HG03175 (cell line): ENCODE measurements around the gene ANKS1A.

ENCODE experiments used
- ATAC-seq: cut with Tn5 transposase; IDR thresholded peaks from one replicate; pipeline ENCODE4 v1.9.1; 2021; ENCODE audit warnings: mild to moderate bottlenecking, moderate library complexity; ENCODE audit not compliant: unreplicated experiment

The ANKS1A gene

DNA sequence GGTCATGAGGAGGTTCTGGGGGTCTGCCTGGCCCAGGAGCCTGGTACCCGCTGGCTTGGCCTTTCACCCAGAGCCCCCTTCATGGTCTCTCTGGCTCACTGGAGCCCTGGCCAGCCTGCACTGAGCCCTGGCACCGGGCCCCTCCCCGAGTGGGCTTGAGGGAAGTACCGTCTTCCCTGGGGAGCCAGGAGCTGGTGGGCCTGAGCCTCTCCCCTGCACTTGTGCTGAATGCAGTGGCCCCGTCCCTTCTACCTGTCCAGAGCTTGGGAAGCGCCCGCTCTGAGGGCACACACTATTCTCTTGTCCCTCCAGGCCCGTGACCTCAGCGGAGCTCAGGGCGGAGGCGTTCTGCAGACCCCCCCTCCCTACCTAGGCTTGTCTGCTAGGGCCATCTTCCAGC, 189.8 kb downstream of the ANKS1A start:
- ATAC-seq, result no peak

DNA sequence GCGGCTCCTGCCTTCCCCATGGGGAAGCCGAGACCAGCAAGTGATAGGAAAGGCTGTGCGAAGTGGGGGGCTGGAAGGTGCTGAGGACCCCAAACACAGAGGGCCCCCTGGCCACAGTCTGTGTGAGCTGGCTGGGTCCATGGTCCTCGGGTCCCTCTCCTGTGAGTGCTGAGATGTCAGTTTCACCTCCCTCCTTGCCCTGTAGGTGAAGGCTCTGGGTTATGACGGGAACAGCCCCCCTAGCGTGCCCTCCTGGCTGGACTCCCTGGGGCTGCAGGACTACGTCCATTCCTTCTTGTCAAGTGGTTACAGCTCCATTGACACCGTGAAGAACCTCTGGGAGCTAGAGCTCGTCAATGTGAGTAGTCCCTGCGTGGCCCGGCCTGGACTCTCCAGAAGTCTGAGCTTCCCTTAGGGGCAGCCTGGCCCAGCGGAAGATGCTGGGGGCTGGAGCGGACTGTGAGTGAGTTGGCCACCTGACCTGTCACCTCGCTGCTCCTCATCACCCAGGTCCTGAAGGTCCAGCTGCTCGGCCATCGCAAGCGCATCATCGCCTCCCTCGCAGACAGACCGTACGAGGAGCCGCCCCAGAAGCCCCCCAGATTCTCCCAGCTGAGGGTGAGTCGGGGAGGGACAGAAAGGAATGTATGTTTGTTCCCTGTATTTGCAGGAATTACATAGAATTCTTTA, 190.4 kb downstream of the ANKS1A start:
- ATAC-seq, result no peak

DNA sequence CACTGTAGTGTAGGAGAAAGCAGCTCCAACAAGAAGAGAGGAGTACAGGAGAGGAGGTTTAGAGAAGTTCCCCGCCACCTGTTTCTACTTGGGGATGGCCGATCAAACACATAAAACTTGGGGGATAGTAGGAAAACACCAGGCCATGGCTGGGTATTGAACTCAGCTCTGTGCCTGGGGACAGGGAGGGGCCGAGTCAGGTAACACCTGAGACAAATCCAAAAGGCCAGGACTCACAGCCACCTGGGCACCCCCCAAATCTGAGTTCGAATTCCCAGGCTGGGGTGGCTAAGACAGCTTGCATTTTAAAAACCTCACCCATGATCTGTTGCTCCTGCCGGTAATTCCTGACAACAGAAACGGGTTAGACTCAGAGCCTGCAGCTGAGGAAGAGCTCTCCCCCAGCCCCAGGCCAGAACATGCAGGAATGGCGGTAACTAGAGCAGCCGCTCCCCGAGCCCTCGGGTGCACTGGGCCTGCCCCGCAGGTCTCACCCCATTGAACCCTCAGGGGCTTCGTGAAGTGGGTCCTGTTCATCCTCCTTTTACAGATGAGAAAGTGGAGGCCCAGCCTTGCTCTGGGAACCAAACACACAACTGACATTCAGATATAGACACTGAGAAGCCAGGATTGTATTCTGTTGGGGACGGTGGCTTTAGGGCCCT, 191.1 kb downstream of the ANKS1A start:
- no peak for ATAC-seq

DNA sequence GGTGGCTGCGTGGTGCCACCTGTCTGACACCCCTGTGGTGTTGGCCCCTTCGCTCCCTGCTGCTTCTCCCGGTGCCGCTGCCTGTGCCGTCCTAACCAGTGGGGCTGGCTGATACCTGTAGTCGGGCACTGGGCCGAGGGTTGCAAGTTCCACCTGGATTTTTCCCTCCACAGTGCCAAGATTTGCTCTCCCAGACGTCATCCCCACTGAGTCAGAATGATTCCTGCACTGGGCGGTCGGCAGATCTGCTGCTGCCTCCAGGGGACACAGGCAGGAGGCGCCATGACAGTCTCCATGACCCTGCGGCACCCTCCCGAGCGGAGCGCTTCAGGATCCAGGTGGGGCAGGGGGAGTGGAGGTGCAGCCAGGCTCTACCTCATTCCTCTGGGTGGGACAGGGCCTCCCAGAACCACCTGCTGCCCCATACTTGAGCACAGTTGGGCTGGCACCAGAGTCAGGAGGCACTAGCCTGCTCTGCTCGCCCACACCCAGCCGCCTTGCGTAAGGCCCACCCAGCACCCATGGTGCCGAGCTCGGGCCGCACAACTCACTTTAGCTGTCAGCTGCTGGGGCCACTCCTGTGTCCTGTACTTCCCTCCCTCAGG, 191.9 kb downstream of the ANKS1A start:
- ATAC-seq, result no peak

DNA sequence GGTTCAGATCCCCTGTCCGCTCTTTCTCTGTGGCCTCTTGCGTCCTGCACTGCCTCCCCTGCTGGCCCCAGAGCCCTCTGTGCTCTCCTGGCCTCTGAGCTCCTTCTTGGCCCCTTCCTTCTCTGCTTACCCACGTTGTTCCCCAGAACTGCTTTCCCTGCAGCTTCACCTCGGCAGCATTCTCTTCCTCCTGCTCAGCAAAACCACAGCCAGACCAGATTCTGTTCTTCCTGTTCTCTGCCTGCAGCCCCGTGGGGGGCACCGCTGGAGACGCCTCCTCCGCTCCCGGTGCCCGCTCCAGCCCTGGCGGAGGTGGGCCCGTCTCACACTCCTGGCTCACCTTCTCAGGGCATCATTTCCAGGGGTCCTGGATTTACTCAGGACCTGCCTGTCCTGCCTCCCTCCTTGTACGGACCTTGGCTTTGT, 192.4 kb downstream of the ANKS1A start:
- ATAC-seq, result no peak

DNA sequence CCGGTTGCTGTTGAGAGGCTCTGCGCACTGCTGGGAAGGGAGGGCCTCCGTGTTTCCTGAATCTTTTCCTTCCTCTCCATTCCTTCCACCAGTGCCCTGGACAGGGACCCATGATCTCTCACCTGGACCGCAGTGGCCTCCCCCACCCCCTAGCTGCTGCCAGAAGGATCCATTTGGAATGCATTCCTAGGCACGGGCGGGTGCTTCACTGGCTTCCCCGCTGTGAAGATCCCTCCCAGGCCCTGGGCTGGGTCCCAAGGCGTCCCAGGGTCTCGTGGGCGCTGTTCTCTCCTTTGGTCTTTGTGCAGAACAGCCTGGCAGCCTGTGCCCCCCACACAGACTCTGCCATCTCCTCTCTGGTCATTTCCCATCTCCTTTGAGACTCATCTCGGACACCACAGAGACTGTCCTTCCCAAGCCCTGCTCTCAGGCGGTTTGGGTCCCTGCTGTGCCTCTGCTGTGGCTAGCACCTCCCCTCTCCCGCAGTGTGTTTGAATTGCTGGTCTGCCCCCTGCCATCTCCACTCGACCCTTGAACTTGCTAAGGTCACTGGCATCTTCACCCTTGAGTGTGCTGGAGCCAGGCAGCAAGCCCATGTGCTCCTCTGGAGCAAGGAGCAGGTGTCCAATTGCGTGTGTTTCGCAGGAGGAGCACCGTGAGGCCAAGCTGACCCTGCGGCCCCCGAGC, 193.1 kb downstream of the ANKS1A start:
- no peak for ATAC-seq

DNA sequence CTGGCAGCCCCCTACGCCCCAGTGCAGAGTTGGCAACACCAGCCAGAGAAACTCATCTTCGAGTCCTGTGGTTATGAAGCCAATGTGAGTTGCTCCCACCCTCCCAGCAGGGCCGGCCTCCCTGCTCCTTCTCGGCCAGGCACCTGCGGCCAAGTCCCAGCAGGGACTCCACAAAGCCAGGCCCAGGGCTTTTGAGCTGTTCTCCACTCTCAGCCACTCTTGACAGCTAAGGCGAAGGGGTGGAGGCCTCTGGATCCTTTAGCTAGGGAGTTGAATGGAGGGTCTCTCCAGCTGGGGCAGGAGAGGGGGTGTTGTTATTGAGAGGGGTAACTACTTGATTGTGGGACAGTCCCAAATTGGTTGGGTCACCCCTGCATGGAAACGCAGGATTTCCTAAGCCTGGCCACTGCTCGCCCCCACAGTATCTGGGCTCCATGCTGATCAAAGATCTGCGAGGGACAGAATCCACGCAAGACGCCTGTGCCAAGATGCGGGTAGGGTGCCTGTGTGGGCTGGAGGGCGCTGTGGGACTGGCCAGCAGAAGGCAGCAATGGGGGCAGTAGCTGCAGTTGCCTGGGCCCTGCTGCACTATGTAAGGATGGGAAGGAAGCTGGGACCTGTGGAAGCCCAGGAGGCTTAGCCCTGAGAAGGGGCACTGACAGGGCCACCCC, 193.8 kb downstream of the ANKS1A start:
- ATAC-seq, result no peak

DNA sequence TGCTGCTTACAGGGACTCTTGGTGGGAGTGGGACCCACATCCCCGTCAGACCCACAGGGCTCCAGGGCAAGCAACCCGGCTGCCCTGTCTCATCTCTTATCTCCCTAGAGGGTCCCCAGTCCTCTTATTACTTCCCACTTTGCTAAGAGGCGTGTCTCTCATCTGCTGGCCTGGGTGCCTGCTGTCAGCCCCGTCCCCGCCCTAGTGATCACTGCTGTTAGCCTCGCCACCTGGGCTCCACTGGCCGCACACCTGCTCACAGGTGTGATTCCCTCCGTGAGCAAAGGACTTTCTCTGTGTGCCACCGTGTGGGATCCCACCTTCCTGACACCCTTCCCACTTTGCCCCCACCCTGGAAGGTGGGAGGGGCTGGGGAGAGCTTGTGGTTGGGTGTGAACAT, 194.5 kb downstream of the ANKS1A start:
- no peak for ATAC-seq

DNA sequence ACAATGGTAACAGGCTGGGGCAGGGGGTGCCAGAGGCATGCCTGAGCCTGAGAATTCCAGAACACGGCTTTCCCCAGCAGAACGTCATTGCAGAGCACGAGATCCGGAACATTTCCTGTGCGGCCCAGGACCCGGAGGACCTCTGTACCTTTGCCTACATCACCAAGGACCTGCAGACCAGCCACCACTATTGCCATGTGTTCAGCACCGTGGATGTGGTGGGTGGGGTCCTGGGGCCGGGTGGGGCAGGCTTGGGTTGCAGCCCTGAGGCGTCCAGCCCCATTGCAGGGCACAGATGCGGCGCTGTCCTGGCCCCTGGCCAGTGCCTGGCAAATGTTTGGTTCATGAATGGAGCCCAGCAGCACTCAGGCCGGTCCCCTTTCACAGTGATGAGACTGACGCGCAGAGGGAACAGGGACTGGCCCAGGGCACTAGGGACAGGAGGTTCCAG, 195.0 kb downstream of the ANKS1A start:
- no peak for ATAC-seq

DNA sequence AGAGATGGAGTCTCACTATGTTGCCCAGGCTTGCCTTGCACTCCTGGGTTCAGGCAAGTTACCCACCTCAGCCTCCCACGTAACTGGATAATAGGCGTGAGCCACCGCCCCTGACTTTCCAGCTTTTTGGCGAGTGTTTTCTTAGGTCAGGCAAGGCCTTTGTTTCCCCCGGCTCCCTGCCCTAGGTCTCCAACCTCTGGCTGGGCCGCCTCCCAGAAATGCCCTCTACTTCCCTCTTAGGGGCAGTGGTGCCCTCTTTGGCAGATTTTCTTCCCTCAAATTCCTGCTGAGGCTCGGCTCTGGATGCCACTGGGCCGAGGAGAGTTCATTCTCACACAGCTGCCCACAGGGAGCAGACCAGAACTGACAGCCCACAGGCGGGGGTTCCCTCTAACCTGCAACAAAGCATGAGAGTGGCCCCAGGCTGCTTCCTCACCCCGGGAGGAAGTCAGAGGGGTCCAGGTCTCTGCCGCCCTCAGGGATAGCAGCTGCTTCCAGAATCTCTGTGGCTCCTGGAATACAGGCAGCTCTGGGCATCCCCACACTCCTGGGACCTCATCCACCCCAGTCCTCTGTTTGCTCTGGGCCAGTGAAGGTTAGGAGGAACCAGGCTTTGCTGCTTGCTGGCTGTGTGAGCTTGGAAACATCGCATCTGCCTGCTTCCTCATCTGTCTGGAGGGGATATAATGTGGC, 195.6 kb downstream of the ANKS1A start:
- ATAC-seq, result no peak

DNA sequence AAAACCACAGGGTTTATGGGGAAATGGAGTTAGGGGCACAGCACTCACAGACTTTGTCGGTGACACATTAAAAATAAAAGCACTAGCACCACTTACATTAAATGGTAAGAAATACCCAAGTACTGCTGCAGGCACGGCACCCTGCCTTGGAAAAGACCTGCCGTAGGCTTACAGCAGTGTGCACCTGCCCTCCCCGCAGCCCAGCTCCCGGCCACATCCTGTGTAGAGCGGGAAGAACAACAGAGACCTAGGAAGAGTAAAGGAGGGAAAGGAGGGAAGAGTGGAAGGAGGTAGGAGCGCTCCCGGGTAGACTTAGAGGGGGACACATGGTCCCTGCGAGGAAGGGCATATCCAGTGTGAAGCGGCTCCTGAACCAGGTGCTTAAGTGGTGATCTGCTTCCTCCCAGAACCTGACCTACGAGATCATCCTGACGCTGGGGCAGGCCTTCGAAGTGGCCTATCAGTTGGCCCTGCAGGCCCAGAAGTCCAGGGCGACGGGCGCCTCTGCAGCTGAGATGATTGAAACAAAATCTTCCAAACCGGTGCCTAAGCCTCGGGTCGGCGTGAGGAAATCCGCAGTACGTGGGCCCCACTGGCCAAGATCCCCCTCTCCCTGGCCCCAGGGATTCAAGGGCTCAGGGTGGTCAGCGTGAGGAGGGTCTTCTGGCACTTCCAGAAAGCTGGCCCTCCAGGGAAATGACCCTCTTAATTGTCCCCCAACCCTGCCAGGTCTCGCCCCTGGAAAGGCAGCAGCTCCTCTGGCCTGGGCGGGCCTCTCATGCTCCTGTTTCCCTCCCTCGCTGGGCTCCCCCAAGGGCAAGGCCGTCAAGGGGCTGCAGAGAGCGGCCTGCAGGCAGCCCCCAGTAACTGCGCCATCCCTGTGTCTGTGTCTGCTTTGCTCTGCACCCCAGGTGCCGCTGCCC, 196.6 kb downstream of the ANKS1A start:
- no peak for ATAC-seq

DNA sequence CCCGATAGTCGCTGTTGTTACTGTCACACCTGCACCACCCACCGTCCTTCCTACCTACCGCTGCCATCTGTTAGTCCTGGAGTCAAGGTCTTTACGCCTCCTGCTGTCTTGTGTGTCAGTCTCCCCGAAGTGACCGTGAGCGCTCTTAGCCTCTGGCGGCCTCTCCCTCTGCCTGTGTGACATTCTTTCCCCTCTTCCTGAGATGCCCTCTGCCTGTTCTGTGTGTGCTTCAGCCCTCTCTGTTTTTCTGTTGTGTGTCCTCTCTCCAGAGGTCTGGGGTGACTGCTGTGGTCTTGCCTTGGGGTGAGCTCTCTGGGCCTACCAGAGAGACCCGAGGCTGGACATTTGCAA, 197.2 kb downstream of the ANKS1A start:
- ATAC-seq, result no peak

DNA sequence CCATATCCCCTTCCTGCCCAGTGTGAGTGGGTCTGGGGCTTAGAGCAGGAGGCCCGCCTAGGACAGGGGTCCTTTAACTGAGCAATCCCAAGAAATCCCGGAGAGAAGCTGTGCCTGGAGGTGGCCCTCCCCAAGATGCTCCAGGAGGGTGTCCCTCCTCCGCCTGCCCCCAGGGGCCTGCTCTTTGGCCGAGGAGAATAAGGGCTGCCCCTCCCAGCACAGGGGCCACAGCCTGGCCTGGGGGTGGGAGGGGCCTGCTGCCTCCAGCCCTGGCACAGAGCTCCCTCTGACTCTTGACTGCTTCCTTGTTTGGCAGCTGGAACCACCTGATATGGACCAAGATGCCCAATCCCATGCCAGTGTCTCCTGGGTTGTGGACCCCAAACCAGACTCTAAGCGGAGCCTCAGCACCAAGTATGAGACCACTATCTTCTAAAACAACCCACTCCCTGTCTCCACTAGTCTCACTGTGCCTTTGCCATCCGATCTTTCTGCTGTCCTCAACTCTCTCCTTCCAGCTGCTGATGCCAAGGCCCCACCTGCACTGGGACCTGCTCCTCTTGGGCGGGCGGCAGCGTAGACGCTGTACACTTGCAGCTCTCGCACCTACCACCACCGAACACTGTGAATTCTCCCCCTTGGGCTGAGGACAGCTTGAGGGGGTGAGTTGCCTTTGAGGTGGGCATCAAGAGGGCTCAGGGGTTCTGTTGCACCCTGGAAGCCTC, 197.7 kb downstream of the ANKS1A start:
- no peak for ATAC-seq

DNA sequence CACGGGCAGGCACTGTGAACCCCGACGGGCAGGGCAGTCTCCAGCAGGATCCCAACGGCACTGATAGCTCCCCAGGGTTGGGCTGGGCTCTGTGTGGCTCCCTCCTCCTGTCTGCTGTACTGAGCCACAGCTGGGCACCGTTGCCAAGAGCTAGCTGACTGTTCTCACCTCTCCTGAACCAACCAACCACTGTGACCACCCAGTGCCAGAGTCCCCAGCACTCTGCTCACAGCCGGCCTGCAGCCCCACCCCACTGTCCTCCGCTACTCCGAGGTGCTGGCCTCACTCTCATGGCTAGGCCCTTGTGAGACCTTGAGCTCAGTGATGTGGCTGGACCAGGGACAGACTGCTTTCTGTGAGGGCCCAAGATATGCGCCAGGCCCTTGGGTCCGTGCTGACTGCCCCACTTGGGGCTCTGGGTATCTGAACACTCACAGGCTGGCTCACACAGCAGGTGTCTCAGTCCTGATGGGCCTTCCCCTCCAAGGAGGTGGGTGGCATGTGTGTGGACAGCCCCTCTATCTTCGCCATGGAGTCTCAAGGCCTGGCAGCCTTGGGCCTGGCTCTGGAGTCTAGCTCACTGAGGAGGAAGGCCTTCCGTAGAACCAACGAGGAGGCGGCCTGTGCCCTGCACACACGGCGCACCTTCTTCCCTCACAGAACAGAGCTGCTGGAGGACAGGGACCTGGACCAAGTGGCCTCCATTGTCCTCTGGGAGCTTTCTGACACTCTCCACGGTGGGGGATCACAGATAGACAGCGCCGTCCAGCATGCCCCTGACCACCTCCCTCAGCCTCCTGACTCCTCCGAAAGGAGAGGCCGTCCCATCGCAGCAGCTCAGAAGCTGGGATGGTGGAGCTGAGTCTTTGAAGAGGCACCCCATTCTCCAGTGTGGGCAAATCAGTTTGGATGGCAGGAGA, 198.6 kb downstream of the ANKS1A start:
- no peak for ATAC-seq

DNA sequence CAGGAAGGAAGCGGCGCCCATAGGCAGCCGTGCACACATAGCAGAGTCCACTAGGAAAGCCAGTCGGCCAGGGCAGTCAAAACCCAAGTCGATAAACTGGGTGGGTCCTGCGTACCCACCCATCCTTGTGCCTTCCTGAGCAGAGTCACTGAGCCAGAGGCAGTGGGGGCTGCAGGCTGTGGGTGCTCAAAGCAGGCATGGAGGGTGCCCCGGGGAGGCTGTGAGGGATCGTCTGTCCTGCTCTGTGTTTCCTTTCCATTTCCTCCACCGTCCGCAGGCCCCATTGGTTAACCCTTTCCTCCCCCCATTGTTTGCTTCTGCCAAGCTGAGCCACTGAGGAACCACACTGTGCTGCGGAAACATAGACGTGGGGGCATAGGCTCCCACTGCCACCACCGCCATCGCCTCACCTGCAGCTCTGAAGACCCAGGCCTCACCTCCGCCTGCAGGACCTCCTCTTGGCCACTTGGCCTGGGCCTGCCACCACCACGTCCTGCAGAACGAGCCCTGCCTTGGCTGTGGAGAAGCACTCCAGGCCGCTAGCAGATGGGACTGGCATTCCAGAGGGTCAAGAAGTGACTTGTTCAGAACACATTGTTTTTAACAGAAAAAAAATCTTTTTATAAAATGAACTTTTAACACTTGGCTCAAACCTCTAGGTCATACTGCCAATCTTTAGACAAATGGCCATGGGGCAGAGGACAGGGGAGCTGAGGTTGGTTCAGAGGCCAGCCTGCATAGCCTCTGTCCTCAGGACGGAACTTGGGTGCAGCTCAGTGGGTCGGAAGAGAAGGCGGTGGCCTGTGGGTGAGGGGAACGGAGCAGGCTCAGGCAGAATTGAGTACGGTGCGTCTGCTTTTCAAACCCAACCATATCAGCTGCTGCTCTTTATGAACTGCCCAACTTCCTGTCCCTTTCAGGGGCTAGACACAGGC, 199.5 kb downstream of the ANKS1A start:
- ATAC-seq, result no peak

DNA sequence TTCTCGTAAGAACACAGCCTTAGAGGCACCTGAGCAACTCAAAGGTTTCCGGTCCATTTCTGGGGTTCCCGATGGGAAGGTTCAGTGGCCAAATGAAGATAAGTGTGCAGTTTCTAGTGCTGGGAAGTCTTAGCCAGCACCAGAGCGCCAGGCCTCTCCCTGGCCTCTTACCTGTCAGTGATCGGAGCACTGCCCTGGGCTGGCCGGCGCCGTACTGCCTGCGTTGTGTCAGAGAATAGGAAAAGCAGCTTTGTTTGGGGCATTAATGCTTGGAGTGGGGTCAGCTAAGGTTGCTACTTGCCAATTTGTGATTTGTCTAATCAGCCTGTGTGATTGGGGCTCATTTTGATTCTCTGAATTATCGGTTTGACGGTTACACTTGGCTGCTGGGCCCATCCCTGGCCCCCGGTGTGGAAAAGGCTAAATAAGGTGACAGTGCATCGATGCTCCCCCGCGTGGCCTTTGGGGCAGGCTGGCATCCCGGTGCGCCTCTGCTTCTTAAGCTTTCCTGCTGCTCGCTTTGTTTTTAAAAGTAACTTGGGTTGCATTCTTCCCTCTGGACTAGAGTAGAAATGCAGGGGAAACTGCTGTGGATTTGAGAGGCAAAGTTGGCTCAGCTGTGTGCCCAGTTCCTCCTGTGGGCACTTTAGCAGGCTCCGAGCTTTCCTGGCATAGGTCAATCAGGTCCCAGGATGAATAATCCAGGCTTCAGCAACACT, 200.3 kb downstream of the ANKS1A start:
- no peak for ATAC-seq
